A673 (cell line): ENCODE measurements around the gene POLR3G. TPM values are rescaled to one million over a fixed set of nuclear protein-coding genes. Genes with fewer than 3 reads are reported as not detected.

Source experiments
- Bru-seq: library from RNA; stranded (reverse); fragments of 400-500 nt; gene quantifications from one replicate; lab custom pipeline; 2021; lab: Mats Ljungman, UMichigan
- BruChase-seq, 2 experiments: library from RNA; stranded (reverse); fragments of 400-500 nt; gene quantifications; one replicate each; lab custom pipeline; 2021; lab: Mats Ljungman, UMichigan
- BruUV-seq: library from RNA; stranded (reverse); fragments of 400-500 nt; replicated peaks from 2 replicates; lab custom pipeline; 2021; lab: Mats Ljungman, UMichigan
- CTCF ChIA-PET: fragments of 300-600 bp; sonication (Branson Sonifier 250); formaldehyde crosslinking; loops from one replicate; lab custom pipeline; 2022; ENCODE audit warnings: antibody characterized with exemption; lab: Charles Lee
- POLR2A ChIA-PET: fragments of 300-600 bp; sonication (Branson Sonifier 250); formaldehyde crosslinking; loops from one replicate; lab custom pipeline; 2022; ENCODE audit warnings: antibody characterized with exemption; ENCODE audit not compliant: low non-redundant PET; lab: Charles Lee
- DNase-seq: peaks from one replicate; pipeline ENCODE4 v3.0.0-alpha.2; 2015; ENCODE audit warnings: low spot score
- H3K27ac ChIP-seq: fragments of 200-600 bp; sonication (generic); 2 replicates; pipeline ENCODE4 v1.5.1; 2016; ENCODE audit warnings: mixed run types, low read depth, mild to moderate bottlenecking, mixed read lengths, antibody characterized with exemption, low read length; ENCODE audit not compliant: poor library complexity, severe bottlenecking
- H3K27me3 ChIP-seq: fragments of 200-600 bp; sonication (generic); replicated peaks from 2 replicates; pipeline ENCODE4 v1.6.1; 2017; ENCODE audit warnings: mixed run types, low read depth, mild to moderate bottlenecking, mixed read lengths, antibody characterized with exemption, low read length; ENCODE audit not compliant: insufficient read depth, poor library complexity
- H3K36me3 ChIP-seq: fragments of 200-600 bp; sonication (generic); 2 replicates; pipeline ENCODE4 v1.6.1; 2016; ENCODE audit warnings: mixed run types, mild to moderate bottlenecking, mixed read lengths, antibody characterized with exemption, low read length; ENCODE audit not compliant: insufficient read depth, poor library complexity, severe bottlenecking
- H3K4me1 ChIP-seq: fragments of 200-600 bp; sonication (generic); 2 replicates; pipeline ENCODE4 v1.6.1; 2017; ENCODE audit warnings: mixed run types, mild to moderate bottlenecking, mixed read lengths, antibody characterized with exemption, low read length; ENCODE audit not compliant: insufficient read depth, poor library complexity, severe bottlenecking
- H3K4me3 ChIP-seq: fragments of 200-600 bp; sonication (generic); 2 replicates; pipeline ENCODE4 v1.5.1; 2016; ENCODE audit warnings: low read depth, mixed run types, mild to moderate bottlenecking, mixed read lengths, low read length; ENCODE audit not compliant: poor library complexity, severe bottlenecking
- H3K9me3 ChIP-seq: fragments of 200-600 bp; sonication (generic); 2 replicates; pipeline ENCODE4 v1.6.1; 2016; ENCODE audit warnings: mixed run types, low read depth, mild to moderate bottlenecking, mixed read lengths, antibody characterized with exemption, low read length; ENCODE audit not compliant: poor library complexity, severe bottlenecking
- CTCF ChIP-seq: fragments of 300-800, 200-600 bp; sonication (generic); conservative IDR thresholded peaks from 2 replicates; pipeline ENCODE4 v1.5.1; 2017; ENCODE audit warnings: low read depth, mild to moderate bottlenecking, antibody characterized with exemption, low read length, moderate library complexity, mixed read lengths
- EZH2 ChIP-seq: fragments of 200-600 bp; sonication (generic); IDR thresholded peaks from 2 replicates; pipeline ENCODE4 v1.6.1; 2017; ENCODE audit warnings: borderline replicate concordance, low read depth, mild to moderate bottlenecking, mixed read lengths, antibody characterized with exemption, low read length; ENCODE audit not compliant: poor library complexity, severe bottlenecking
- intact Hi-C: fragments of 100-400 bp; cut with micrococcal nuclease; formaldehyde crosslinking; loops from one replicate; pipeline ENCODE4 v1.10.0; 2022; ENCODE audit not compliant: unreplicated experiment
- long read RNA-seq: library from polyadenylated mRNA; stranded (forward); transcript quantifications from one replicate; pipeline ENCODE4 v2.0.0, GENCODE V29; 2022
- total RNA-seq: library from RNA; stranded (reverse); gene quantifications from 2 replicates; pipeline ENCODE4 v1.2.3, GENCODE V29; 2021

The POLR3G gene
- 10.6 and 11.8 TPM in 2 replicates for total RNA-seq
- Bru-seq, nascent RNA = percentile 67 among the genes with signal in this experiment
- percentile 77 among the genes with signal in this experiment for BruChase-seq, experiment 1, labeled RNA remaining after a 2-hour chase
- BruChase-seq, experiment 2, labeled RNA remaining after a 6-hour chase = percentile 69 among the genes with signal in this experiment
- long read RNA-seq, transcript POLR3G-201 (8 exons, 3,285 nt) = major isoform, 8 of 13 reads
- long read RNA-seq, partial matches to known transcripts = 0 of 13 reads
- long read RNA-seq, other reads (novel, unspliced or antisense) = 2 of 13 reads

GRCh38 chr5:90474235-90475107 lies at the start of gene POLR3G, which contains the start of gene MBLAC2:
Gene POLR3G, plus strand, starts transcription at chr5:90474864. Its CDS starts 10,704 bp downstream, at chr5:90485568.
Gene MBLAC2, minus strand, starts transcription at chr5:90474771. Its CDS starts 479 bp downstream, at chr5:90474292.
- TF ChIP-seq EZH2 (no peak), CTCF (peak; percentile 47)
- Histone ChIP-seq H3K27me3 (no peaks in the 10 kb centered on the region), H3K36me3 (no peaks in the 10 kb centered on the region), H3K4me1 (peaks cover 26% of the 10 kb centered on the region), H3K27ac (peak within 1 kb of the TSS; percentile 74), H3K4me3 (peak within 1 kb of the TSS; percentile 67), H3K9me3 (no peaks in the 10 kb centered on the region)
- ChIA-PET POLR2A (interaction anchor here (0.6 kb wide), 3 partner anchors 239 to 1748 kb away, joined by 3 to 4 read pairs (median 3); no protein-coding TSS in a partner anchor), CTCF (no interaction called here)
- BruUV-seq = no TSS peak
- intact Hi-C loops = no loop called here
- peak; percentile 95 for DNase-seq

- DNase-seq = peak; percentile 67
- H3K4me3 ChIP-seq = no peak overlapping the region
- intact Hi-C loops = loop anchor here (5.0 kb wide), 1 partner anchor 1707 kb away; no protein-coding TSS in a partner anchor
- no peak overlapping the region for H3K27ac ChIP-seq
- no peaks in the 10 kb centered on the region for H3K27me3 ChIP-seq
- peak; percentile 89 for TF ChIP-seq CTCF
- no peak for TF ChIP-seq EZH2
- no peaks in the 10 kb centered on the region for H3K4me1 ChIP-seq
- BruUV-seq = no TSS peak
- no peaks in the 10 kb centered on the region for H3K36me3 ChIP-seq
- POLR2A ChIA-PET = no interaction called here
- CTCF ChIA-PET = no interaction called here
- H3K9me3 ChIP-seq = no peaks in the 10 kb centered on the region
Observed at GRCh38 chr5:90434116-90434714, 40.4 kb upstream of the POLR3G start.

GRCh38 chr5:90437663-90438062 lies 37.0 kb upstream of the POLR3G start:
- DNase-seq = no peak
- Histone ChIP-seq H3K36me3 (no peaks in the 10 kb centered on the region), H3K27ac (no peak overlapping the region), H3K27me3 (no peaks in the 10 kb centered on the region), H3K9me3 (no peaks in the 10 kb centered on the region), H3K4me3 (no peak overlapping the region), H3K4me1 (peaks cover 3% of the 10 kb centered on the region)
- BruUV-seq = no TSS peak
- CTCF ChIA-PET = no interaction called here
- POLR2A ChIA-PET = no interaction called here
- no peak for TF ChIP-seq EZH2
- no peak for TF ChIP-seq CTCF
- intact Hi-C loops = loop anchor here (2.0 kb wide), 1 partner anchor 167 kb away; no protein-coding TSS in a partner anchor
